ENCODE results near the gene USP44.

Gene USP44

DNA sequence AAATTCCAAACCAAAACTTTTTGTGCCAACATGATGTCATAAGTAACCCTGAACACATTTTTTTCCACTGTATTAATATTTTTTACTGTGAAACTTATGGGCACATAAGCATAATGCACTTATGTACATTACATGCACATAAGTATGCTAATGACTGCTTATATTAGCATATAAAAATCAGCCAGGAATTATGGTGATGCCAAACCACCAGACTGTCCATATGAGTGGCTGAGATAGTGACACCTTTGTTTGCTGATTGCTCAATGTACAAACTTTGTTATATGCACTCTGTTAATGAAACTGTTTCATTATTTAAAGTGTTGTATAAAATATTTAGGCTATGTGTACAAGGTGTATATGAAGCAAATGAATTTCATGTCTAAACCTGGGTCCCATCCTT, 32.3 kb downstream of the USP44 start:
- ChIA-PET POLR2A (no interaction called here), CTCF (interaction anchor here (1.4 to 1.7 kb wide), 2 partner anchors 13 to 15 kb away, joined by 3 to 7 read pairs; no protein-coding TSS in a partner anchor)
- no peak for DNase-seq (ENCODE audit: extremely low spot score)
- no peak for TF ChIP-seq CTCF (IDR thresholded peaks at IDR 0.05; ENCODE audit: control extremely low read depth, extremely low read depth, low read depth, missing control alignments)

GRCh38 chr12:95517246-95517645, 34.0 kb downstream of the USP44 start:
- TF ChIP-seq CTCF (IDR thresholded peaks at IDR 0.05; ENCODE audit: control extremely low read depth, extremely low read depth, low read depth, missing control alignments): no peak
- POLR2A ChIA-PET: no interaction called here
- CTCF ChIA-PET: interaction anchor here (1.7 to 2.4 kb wide), 2 partner anchors 15 to 17 kb away, joined by 3 to 7 read pairs; no protein-coding TSS in a partner anchor
- DNase-seq (ENCODE audit: extremely low spot score): no peak

- CTCF ChIA-PET: interaction anchor here (2.4 kb wide), 1 partner anchor 18 kb away, joined by 7 read pairs; no protein-coding TSS in a partner anchor
- no peak for TF ChIP-seq CTCF (IDR thresholded peaks at IDR 0.05; ENCODE audit: control extremely low read depth, extremely low read depth, low read depth, missing control alignments)
- POLR2A ChIA-PET: no interaction called here
Measured at GRCh38 chr12:95516757-95517156, 34.5 kb downstream of the USP44 start.

DNA sequence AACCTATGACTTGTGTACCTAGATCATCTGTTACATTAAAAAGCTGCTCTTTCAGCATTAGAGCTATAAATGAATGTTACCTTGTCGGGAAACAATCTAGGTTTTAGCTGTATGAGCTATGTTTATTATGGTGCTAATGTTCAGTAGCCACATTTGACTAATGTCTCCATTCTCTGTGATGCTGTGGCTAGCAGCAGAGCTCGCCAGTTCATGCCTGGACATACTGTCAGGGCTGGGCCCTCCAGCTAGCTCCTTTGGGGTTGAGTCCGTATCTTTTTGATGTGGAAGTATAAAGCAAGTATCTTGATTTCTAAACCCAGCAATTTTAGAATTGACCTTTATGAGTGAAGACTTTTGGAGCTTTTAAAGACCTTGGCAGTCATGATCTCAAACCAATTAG, 36.1 kb downstream of the USP44 start:
- DNase-seq (ENCODE audit: extremely low spot score): no peak
- CTCF ChIA-PET: interaction anchor here (2.4 kb wide), 1 partner anchor 19 kb away, joined by 7 read pairs; no protein-coding TSS in a partner anchor
- no peak for TF ChIP-seq CTCF (IDR thresholded peaks at IDR 0.05; ENCODE audit: control extremely low read depth, extremely low read depth, low read depth, missing control alignments)
- POLR2A ChIA-PET: no interaction called here

More at GRCh38 chr12:95516757-95517156, 34.5 kb downstream of the USP44 start:
- DNase-seq (ENCODE audit: extremely low spot score): no peak

DNA sequence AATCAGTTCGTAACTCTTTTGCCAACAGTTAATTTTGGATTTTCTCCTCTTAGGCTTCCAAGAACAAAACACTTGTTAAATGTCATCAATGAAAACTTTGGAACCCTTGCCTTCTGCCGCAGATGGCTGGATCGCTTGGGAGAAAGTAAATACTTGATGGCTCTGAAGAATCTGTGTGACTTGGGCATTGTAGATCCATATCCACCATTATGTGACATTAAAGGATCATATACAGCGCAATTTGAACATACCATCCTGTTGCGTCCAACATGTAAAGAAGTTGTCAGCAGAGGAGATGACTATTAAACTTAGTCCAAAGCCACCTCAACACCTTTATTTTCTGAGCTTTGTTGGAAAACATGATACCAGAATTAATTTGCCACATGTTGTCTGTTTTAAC, 37.7 kb downstream of the USP44 start:
- no peak for TF ChIP-seq CTCF (IDR thresholded peaks at IDR 0.05; ENCODE audit: control extremely low read depth, extremely low read depth, low read depth, missing control alignments)
- ChIA-PET POLR2A (no interaction called here), CTCF (interaction anchor here (0.9 to 1.6 kb wide), 3 partner anchors 8 to 82 kb away, joined by 3 to 7 read pairs (median 3); no protein-coding TSS in a partner anchor)
- no peak for DNase-seq (ENCODE audit: extremely low spot score)

GRCh38 chr12:95511977-95512376, 39.3 kb downstream of the USP44 start:
- no peak for DNase-seq (ENCODE audit: extremely low spot score)
- ChIA-PET POLR2A (no interaction called here), CTCF (no interaction called here)

More at GRCh38 chr12:95511977-95512376, 39.3 kb downstream of the USP44 start:
- TF ChIP-seq CTCF (IDR thresholded peaks at IDR 0.05; ENCODE audit: control extremely low read depth, extremely low read depth, low read depth, missing control alignments): no peak

All from GM10248 (cell line).